ENCODE measurements around the gene ACADVL.
"Not testable (repeated sequence)": the region's sequence is repeated elsewhere in the genome, so short reads cannot be mapped to it uniquely, and the experiment has no call there.

The ACADVL gene

DNA sequence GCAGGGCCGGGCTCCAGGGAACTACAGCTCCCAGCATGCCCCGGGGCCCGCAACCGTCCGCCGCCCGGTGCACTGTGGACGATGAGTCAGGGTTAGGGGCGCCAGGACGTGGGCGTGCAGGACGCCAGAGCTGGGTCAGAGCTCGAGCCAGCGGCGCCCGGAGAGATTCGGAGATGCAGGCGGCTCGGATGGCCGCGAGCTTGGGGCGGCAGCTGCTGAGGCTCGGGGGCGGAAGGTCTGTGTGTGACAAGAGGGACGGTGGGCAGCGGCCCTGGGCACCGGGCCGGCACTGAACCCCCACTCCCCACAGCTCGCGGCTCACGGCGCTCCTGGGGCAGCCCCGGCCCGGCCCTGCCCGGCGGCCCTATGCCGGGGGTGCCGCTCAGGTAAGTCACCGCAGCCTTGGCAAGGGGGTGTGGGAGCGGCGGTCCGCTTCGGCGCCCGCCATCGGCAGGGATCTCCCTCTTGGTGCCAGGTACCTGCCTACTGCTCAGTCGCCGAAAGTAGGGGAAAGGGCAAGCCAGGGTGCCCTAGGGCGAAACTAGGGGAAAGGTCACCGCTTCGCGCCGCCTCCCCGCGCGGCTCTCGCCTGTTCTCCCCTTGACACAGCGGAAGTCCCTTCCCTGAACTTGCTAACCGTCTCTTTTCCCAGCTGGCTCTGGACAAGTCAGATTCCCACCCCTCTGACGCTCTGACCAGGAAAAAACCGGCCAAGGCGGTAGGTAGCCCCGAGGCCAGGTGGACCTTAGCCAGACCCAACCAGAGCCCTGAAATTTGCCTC, at the start of gene ACADVL, which contains the start of gene DLG4:
Gene ACADVL, plus strand, starts transcription at position 127 of the 781 bp plus-strand sequence. Its CDS starts 47 bp downstream, at position 174.
Gene DLG4, minus strand, starts transcription at position 25 of the 781 bp plus-strand sequence.
- peak; percentile 58 for DNase-seq

DNA sequence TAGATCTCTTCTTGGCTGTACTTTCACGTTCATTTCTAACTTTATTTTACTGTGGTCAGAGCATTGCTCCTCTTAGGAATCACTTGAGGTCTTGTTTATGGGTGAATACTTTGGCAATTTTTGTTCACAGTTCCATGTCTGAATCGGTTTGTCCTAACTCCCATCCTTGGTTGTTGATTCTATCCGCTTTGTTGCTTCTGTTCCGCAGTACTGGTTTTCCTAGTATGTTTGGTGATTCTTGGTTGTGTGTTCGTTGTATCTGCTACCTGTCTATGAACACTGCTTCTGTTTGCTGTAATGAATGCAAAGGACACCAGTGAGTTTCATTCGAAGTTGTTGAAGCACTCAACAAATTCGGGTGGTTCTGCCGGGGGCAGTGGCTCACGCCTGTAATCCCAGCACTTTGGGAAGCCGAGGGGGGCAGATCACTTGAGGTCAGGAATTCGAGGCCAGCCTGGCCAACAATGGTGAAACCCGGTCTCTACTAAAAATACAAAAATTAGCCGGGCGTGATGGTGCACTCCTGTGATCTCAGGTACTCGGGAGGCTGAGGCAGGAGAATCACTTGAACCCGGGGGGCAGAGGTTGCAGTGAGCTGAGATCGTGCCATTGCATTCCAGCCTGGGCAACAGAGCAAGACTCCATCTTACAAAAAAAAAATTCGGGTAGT, 47.1 kb upstream of the ACADVL start:
- not testable (repeated sequence) for DNase-seq

DNA sequence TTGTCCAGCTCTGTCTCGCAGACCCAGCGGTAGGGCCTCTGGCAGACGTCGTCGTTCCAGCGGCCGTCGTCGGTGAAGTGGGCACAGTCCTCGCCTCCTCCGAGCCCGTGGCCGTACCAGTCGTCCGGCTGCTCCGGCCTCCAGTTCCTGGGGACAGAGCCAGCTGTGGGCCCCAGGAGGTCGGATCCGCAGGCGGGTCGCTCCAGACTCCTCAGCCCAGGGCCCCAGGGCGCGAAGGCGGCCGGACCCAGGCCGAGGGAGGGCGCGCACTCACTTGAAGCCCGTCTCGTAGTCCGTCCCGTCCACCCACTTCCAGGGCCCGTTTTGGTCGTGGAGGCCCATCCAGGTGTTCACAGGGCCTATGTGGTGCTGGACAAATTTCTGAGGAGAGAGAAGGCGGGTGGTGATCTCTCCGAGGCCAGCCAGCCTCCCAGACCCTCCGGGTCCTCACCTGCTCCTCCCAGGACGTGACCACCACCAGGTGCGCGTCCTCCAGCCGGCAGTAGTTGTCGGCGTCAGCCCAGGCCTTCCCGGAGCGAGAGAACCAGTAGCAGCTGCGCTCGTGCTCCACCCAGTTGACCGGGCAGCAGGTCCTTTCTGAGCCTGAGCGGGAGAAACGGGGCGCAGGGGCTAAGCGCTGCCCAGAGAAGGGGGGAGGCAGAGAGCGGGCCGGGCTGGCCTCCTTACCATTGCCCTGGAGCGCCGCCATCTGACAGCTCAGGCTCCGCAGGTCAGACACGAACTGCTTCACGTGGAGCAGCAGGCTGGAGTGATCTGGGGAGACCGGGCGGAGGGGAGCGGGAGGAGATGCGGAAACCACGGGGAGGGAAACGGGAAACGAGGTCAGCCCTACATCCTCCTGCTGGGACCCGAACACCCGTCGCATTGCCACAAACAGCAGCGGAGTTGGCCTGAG, 45.8 kb upstream of the ACADVL start:
- DNase-seq = no peak

DNA sequence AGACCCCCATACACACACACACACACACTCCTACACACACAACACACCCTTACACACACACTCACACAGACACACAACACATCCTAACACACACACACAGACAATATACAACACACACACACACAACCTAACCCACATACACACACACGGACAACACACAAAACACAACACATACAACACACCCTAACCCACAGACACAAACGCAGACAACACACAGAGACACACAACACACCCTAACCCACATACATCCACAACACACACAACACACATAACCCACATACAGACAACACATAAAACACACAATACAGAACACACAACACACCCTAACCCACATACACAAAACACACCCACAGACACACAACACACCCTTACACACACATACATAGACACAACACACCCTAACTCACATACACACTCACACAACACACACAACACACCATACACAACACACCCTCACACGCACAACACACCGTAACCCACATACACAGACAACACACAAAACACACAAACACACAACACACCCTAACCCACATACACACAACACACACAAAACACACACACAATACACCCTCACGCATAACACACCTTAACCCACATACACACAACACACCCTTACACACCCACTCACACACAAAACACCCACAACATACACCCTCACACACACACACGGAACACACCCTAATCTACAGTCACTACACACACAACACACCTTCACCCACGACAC, 45.0 kb upstream of the ACADVL start:
- DNase-seq = no peak

DNA sequence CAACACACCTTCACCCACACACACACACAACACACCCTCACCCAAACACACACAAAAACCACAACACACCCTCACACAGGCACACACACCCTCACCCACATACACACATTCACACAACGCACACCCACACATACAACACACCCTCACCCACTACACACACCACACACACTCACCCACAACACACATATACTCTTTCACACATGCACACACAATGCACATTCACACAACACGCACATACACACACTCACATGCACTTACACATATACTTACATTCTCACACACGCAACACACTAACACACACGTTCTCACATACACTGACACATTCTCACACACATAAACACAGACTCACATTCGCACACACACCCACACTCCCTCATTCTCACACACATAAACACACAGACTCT, 44.4 kb upstream of the ACADVL start:
- DNase-seq = no peak

DNA sequence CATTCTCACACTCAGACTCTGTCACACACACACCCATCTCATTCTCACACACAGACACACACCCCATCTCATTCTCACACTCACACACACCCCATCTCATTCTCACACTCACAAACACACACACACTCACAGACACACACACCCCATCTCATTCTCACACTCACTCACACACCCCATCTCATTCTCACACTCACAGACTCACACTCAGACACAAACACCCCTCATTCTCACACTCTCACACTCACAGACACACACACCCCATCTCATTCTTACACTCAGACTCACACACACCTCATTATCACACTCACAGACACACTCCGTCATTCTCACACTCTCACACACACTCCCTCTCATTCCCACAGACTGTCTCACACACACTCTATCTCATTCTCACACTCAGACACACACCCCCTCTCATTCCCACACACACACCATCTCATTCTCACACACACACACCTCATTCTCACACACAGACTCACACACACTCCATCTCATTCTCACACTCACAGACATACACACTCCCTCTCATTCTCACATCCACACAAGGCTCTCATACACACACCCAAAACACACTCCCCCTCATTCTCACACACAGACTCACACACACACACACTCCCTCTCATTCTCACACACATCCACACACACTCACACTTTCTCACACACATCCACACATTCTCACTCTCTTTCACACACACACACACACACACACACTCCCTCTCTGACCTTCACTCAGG, 43.5 kb upstream of the ACADVL start:
- DNase-seq = no peak

DNA sequence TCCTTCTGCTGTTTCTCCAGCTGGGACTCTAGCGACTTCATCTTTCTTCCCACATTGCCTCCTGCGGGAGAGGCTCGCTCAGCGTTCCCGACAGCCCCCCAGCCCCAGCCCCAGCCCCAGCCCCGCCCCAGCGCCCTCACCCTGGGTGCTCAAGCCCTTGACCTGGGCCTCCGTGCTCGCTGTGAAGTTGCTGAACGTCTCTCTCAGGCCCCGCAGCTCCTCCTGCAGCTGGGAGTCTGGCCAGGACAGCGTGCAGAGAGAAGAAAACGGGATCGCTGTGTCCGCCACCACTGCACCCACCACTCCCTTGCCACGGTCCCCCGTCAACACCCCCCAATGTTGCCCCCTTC, 42.9 kb upstream of the ACADVL start:
- no peak for DNase-seq

DNA sequence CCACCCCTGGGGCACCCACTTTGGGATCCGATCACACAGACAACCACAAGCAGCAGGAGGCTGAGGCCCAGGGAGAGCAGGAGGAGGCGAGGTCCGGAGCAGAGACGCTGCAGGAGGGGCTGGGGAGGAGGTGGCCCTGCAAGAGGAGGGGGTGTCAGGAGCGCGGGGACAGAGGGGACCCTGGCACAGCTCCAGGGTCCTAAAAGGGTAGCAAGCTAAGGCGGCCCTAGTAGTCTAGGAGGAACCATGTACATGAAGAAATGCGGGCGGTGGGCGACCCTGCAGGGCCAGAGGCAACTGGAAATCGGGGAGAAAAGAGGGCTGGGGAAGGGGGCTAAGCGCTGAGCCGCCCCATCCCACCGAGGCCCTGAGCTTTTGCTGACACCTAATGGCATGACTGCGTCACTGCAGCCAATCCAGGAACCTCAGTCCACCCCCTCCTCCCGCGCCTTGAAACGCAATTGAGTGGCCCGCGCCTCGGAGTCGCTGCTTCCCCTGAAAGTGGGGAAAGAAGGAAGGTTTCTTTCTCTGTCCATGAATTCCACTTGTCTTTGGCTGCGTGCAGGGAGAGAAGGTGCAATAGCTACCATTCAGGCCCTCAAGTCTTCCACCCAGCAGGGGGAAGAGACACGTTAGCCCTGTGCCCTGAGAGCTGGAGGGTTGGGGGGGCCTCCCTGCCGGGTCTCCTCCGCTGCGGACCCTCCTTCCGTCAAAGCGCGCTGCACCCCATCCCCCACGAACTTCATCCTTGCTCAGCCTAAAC, 42.4 kb upstream of the ACADVL start:
- DNase-seq = peak; percentile 4

DNA sequence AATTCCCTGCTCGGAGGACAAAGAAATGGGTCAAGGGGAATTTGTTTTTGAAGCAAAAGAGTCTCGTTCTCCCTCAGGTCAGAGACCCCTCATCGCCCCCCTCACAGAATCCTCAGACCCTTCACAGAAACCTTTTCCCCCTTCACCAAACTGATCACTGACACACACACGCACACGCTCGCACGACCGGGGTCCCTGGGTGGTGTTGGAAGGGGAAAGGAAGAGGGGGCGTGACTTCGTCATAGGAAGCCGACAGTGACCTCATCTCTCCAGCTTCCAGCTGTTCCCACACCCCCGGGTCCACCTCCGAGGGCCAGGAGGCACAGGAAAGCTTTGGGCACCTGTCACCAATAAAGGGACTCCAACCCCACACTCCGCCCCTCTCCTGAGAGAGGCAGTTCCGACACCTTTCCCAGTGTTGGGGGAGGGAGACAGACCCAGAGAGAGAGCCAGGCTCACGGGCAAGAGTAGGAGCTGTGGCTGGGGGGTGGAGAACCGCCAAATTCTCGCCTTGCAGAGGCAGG, 41.7 kb upstream of the ACADVL start:
- no peak for DNase-seq

DNA sequence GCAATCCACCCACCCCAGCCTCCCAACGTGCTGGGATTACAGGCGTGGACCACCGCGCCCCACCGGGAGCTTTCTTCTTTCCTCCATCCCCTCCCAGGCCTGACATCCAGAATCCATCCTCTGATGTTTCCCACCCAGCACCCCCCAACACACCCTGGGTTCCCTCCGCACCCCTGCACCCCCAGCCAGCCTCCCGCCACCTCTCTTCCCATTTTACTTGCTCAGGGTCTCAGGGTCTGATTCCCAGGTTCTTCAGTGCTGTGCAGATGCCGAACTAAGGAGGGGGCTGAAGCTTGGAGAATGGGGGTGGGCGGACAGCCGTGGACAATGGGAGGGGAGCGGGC, 40.8 kb upstream of the ACADVL start:
- DNase-seq = no peak

DNA sequence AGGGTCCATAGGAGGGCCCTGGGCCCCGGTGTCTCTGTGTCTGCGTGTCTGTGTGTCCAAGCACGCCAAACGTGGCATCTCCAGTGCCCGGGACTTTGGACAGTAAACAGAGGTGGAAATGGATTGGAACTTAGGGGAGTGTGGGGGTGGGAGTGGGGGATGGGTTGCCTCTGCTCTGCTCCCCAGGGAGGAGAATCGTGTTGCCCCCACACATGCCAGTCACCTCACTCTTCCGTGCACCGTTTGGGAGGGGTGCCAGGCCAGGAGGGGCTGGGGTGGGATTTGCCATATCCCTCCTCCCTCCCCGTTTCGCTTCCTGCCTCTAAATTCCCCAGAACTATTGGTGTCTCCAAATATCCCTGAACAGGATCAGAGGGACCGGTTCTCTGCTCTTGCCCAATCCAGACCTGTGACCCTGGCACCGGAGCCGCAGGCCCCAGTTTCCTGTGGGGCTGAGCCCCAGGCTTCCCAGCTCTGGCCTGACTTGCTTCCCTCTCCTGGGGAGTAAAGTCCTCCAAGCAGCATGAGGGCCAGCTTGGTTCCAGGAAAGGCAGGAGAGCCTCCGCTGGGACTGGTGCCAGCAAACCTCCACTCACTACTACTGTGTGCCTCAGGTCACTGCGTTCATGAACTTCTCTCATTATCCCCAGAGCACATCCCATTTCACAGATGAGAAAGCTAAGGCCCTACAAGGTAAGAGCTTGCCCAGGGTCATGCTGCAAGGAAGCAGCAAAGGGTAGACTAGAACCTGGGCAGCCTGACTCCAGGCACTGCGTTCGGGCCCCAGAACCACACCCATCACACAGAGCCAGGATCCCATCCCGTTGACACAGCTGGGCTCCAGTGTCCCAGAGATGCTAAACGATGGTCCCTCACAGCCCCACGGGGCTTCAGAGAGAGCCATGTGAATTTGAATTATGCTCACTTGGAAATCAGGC, 40.2 kb upstream of the ACADVL start, which contains the start of gene ASGR1:
Gene ASGR1, minus strand, starts transcription at position 54 of the 938 bp plus-strand sequence. CDS start 807 bp downstream, outside the sequence.
- DNase-seq = no peak

DNA sequence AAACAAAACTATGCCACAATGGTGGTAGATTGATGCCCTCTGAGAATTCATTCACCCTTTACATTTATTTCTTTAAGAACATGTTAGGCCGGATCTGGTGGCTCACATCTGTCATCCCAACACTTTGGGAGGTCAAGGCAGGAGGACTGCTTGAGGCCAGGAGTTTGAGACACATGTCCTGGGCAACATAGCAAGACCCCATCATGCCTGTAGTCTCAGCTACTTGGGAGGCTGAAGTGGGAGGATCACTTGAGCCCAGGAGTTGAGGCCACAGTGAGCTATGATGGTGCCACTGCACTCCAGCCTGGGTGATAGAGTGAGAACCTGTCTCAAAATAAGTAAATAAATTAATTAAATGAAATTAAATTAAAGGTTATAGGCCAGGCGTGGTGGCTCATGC, 37.6 kb upstream of the ACADVL start:
- not testable (repeated sequence) for DNase-seq

DNA sequence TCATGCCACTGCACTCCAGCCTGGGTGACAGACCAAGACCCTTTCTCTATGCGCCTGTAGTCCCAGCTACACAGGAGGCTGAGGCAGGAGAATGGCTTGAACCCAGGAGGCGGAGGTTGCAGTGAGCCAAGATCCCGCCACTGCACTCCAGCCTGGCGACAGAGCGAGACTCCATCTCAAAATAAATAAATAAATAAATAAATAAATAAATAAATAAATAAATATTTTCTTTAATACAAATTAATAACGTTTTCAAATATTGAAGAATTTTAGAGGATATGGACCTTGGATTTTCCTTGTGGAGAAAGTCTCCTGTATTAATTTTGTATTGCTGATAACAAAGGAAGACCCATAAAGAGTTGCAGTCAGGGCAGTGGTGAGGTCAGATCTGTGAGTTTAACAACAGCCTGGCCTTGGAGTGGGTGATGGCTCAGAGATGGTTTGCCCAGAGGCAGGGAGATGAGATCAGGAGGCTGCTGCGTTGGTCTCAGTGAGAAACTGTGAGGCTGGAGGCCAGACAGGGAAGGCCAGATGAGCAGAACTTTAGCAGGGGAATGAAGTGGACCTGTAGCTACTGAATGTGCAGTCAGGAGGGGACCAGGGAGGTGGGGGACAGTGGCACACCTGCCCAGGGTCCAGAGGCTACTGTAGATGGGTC, 36.2 kb upstream of the ACADVL start:
- no peak for DNase-seq

DNA sequence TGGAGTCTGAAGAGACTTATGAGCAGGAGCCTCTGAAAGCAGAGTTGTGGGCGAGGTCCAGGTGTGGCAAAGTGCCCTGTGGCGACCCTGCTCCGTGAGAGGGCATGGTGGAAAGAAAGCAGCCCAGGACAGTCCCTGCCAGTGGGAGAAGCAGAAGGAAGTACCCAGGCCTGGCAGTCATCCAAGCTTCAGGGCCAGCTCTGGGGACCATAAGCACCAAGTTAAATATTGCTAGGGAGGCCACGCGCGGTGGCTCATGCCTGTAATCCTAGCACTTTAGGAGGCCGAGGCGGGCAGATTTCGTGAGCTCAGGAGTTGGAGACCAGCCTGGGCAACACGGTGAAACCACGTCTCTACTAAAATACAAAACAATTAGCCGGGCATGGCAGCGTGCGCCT, 35.6 kb upstream of the ACADVL start:
- DNase-seq = no peak

DNA sequence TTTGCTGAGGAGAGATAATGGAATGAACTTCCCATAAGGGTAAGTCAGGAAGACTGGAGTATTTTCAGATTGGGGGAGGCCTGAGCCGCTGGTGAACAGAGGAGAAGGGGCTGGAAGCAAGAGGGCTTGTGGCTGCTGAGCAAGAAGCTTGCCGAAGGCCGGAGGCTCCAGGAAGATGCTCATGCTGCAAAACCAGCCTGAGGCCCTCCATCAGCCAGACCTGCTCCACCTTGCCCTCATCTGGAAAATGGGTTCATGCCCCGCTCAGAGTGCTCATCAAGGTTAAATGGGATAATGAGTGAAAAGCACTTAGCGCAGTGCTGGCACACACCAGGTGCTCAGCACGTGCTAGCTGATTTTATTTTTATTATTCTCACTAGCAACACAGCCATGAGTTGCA, 35.1 kb upstream of the ACADVL start:
- DNase-seq = no peak

DNA sequence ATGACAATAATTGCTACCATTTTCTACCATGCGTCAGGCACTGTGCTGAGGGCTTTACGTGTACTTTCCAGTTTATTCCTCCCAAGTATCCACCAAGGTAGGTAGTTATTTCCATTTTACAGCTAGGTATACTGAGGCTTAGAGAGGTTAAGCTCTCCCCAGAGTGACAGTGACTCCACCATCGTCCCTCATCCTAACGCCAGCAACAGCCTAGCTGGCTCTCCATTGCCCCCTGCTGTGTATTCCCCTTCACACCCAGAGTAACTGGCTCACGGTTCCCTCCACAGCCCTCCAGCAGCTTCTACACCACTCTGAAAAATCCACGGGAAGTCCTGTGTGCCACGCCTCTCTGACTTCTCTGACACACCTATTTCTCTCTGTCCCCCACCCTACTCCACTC, 33.5 kb upstream of the ACADVL start:
- no peak for DNase-seq

DNA sequence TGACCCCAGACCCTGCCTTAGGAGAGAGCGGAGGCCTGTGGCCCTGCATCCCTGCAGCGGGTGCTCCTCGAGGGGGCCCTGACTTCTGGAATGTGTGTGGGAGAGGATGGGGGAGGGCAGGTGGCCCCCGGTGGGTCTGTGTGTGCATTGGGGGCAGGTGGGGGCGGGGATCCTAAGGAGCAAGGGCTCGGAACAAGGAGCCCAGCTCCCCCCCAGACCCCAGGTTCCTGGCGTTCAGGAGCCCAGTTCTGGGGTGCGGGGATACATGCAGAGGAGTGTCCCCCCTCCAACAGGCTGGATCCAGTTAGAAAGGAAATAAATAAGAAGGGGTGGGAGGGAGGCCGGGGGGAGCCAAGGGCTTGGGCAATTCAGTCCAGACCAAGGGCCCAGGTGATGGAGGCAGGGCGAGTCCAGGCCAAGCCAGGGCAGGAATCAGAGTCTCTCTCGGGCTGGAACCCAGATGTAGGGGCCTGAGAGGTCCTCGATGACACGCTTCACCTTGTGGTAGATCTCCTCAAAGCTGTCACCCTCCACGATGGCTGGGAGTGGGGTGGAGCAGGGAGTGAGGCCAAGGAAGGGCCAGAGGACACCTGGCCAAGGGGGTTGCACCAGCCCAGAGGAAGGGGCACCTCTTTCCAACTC, 29.3 kb upstream of the ACADVL start:
- no peak for DNase-seq

DNA sequence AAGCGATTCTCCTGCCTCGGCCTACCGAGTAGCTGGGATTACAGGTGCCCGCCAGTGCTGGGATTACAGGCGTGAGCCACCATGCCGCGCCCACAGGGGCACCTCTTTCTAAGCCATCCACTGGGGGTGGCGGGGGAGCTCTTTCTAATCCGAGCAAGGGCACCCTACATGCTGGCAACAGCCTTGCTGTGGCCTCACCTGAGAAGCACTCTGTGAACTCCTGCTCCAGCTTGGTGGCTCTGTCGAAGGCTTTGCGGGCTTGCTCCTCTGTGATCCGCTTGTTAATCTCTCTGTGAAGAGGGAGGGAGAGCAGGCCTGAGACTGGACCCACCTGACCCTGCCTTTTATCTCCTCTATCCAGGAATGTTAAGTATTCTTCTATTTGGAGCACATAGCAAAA, 28.7 kb upstream of the ACADVL start:
- no peak for DNase-seq
